CD14-positive monocyte (primary cell): ENCODE data around the gene IRX3. TPM values are rescaled to one million over a fixed set of nuclear protein-coding genes. Genes with fewer than 3 reads are reported as not detected.

Experiments used
- DNase-seq, 3 donors: peaks; one replicate each; pipeline ENCODE4 v3.0.0-alpha.2; 2011 to 2022
- H2AFZ ChIP-seq: 2 replicates; pipeline ENCODE4 v1.6.0; 2012; ENCODE audit warnings: mild to moderate bottlenecking, low read depth, low read length, inconsistent platforms; ENCODE audit not compliant: insufficient read depth, poor library complexity, severe bottlenecking
- H3K27ac ChIP-seq, 2 donors: 1 replicate in 1 of 2; 2 replicates in 1 of 2; pipeline ENCODE4 v1.5.1; 2012 to 2013; ENCODE audit warnings: low read length in 2 of 2, control low read depth in 1 of 2, inconsistent platforms in 1 of 2, low read depth in 1 of 2, mild to moderate bottlenecking in 1 of 2
- H3K27me3 ChIP-seq, 2 donors: one replicate each; pipeline versions ENCODE4 v1.6.0 to v1.6.1; 2011 to 2013; ENCODE audit warnings: low read length in 2 of 2; ENCODE audit not compliant: control insufficient read depth in 2 of 2, insufficient read depth in 2 of 2
- H3K36me3 ChIP-seq, 2 donors: replicated peaks in 1 of 2; 1 replicate in 1 of 2; 2 replicates in 1 of 2; pipeline versions ENCODE4 v1.5.1 to v1.6.1; 2012 to 2013; ENCODE audit warnings: low read length in 2 of 2, control low read depth in 1 of 2, inconsistent platforms in 1 of 2, mild to moderate bottlenecking in 1 of 2; ENCODE audit not compliant: insufficient read depth in 2 of 2, control insufficient read depth in 1 of 2
- H3K4me1 ChIP-seq, 2 donors: 1 replicate in 1 of 2; 2 replicates in 1 of 2; pipeline versions ENCODE4 v1.5.1 to v1.6.1; 2012 to 2013; ENCODE audit warnings: low read length in 2 of 2, control low read depth in 1 of 2, inconsistent platforms in 1 of 2, mild to moderate bottlenecking in 1 of 2, moderate library complexity in 1 of 2; ENCODE audit not compliant: insufficient read depth in 2 of 2, control insufficient read depth in 1 of 2
- H3K4me2 ChIP-seq: replicated peaks from 2 replicates; pipeline ENCODE3; 2012; ENCODE audit warnings: low read length, moderate library complexity, mild to moderate bottlenecking; ENCODE audit not compliant: poor library complexity, severe bottlenecking; ENCODE audit errors: extremely low read depth
- H3K4me3 ChIP-seq, 3 experiments: fragments of 200-600 bp in 1 of 3; sonication (generic) in 1 of 3; replicated peaks in 1 of 3; 1 replicate in 2 of 3; 2 replicates in 1 of 3; pipeline ENCODE4 v1.5.1; 2011 to 2013; ENCODE audit warnings: low read length in 3 of 3, mild to moderate bottlenecking in 3 of 3, control low read depth in 2 of 3, low read depth in 2 of 3, inconsistent platforms in 1 of 3, moderate library complexity in 1 of 3
- H3K79me2 ChIP-seq: 2 replicates; pipeline ENCODE4 v1.6.0; 2012; ENCODE audit warnings: mild to moderate bottlenecking, control low read depth, inconsistent platforms, low read length, moderate library complexity; ENCODE audit not compliant: insufficient read depth
- H3K9ac ChIP-seq: 2 replicates; pipeline ENCODE4 v1.6.0; 2017; ENCODE audit warnings: low read length, mild to moderate bottlenecking; ENCODE audit not compliant: insufficient read depth, poor library complexity, severe bottlenecking
- H3K9me3 ChIP-seq, 2 donors: replicated peaks in 1 of 2; 1 replicate in 1 of 2; 2 replicates in 1 of 2; pipeline versions ENCODE4 v1.5.1 to v1.6.1; 2012 to 2013; ENCODE audit warnings: low read length in 2 of 2, control low read depth in 1 of 2; ENCODE audit not compliant: control insufficient read depth in 1 of 2, insufficient read depth in 1 of 2
- H4K20me1 ChIP-seq: 2 replicates; pipeline ENCODE4 v1.6.0; 2012; ENCODE audit warnings: mild to moderate bottlenecking, low read length, control low read depth, moderate library complexity; ENCODE audit not compliant: insufficient read depth
- H3K27ac Mint-ChIP-seq, 7 donors: one replicate each; pipeline ENCODE4 v1.8.0; 2020; ENCODE audit warnings: mild to moderate bottlenecking in 7 of 7, mixed read lengths in 7 of 7, moderate library complexity in 6 of 7, inconsistent platforms in 2 of 7
- H3K27me3 Mint-ChIP-seq, 3 donors: one replicate each; pipeline ENCODE4 v1.8.0; 2021 to 2022; ENCODE audit warnings: low read depth in 3 of 3, mild to moderate bottlenecking in 3 of 3, mixed read lengths in 3 of 3, moderate library complexity in 3 of 3, inconsistent platforms in 1 of 3
- H3K36me3 Mint-ChIP-seq, 2 donors: one replicate each; pipeline ENCODE4 v1.8.0; 2020; ENCODE audit warnings: mixed read lengths in 2 of 2, inconsistent platforms in 1 of 2, mild to moderate bottlenecking in 1 of 2
- H3K4me1 Mint-ChIP-seq: one replicate; pipeline ENCODE4 v1.8.0; 2020; ENCODE audit warnings: mild to moderate bottlenecking, mixed read lengths
- H3K4me3 Mint-ChIP-seq, 2 donors: one replicate each; pipeline ENCODE4 v1.8.0; 2020; ENCODE audit warnings: mild to moderate bottlenecking in 2 of 2, mixed read lengths in 2 of 2, moderate library complexity in 1 of 2
- H3K9me3 Mint-ChIP-seq, 7 donors: one replicate each; pipeline ENCODE4 v1.8.0; 2020 to 2022; ENCODE audit warnings: mixed read lengths in 7 of 7, mild to moderate bottlenecking in 6 of 7, moderate library complexity in 6 of 7, inconsistent platforms in 2 of 7
- CTCF ChIP-seq: fragments of 200-600 bp; IDR thresholded peaks from one replicate; pipeline ENCODE4 v1.8.0; 2022; ENCODE audit warnings: antibody characterized with exemption, mild to moderate bottlenecking
- WGBS: methylation state at CpG from one replicate; pipeline ENCODE4 v1.1.5; 2013; ENCODE audit warnings: missing lambda C conversion rate; ENCODE audit not compliant: insufficient coverage; 5-methylcytosine and 5-hydroxymethylcytosine counted together
- intact Hi-C, 2 donors: fragments of 100-400 bp; cut with micrococcal nuclease; formaldehyde crosslinking; loops; one replicate each; pipeline versions ENCODE4 v1.15.0 to v1.15.1; 2023
- polyA plus RNA-seq, 3 donors: library from polyadenylated mRNA; depleted of rRNA in 1 of 3; unstranded in 2 of 3; stranded (reverse) in 1 of 3; fragments of 300-500 nt in 2 of 3; fragments of >200 nt in 1 of 3; fragmentation: Illumina TruSeq in 2 of 3; gene quantifications; 1 replicate in 2 of 3; 2 replicates in 1 of 3; pipeline ENCODE4 v1.2.3, GENCODE V29; 2012 to 2021

IRX3 gene
- polyA plus RNA-seq, 3 donors = not detected

- Mint-ChIP-seq H3K36me3 (no peaks in the 10 kb centered on the region), H3K4me3 (no peak overlapping the region), H3K27me3 (peaks cover 3 to 7% (median 4%) of the 10 kb centered on the region in 3 donors), H3K9me3 (peaks cover 0 to 4% (median 0%) of the 10 kb centered on the region in 7 donors), H3K27ac (no peak overlapping the region), H3K4me1 (no peaks in the 10 kb centered on the region)
- 20% methylated on average over 7 of the region's 11 CpGs for WGBS
- no peak overlapping the region for H3K4me2 ChIP-seq
- DNase-seq = no peak
- H3K9me3 ChIP-seq = no peaks in the 10 kb centered on the region
- no peak overlapping the region for H2AFZ ChIP-seq
- no peaks in the 10 kb centered on the region for H3K27me3 ChIP-seq
- H3K79me2 ChIP-seq = no peaks in the 10 kb centered on the region
- H4K20me1 ChIP-seq = no peaks in the 10 kb centered on the region
- no peaks in the 10 kb centered on the region for H3K4me1 ChIP-seq
- H3K27ac ChIP-seq = no peak overlapping the region
- intact Hi-C loops = no loop called here
- H3K4me3 ChIP-seq = no peak overlapping the region
- no peak overlapping the region for H3K9ac ChIP-seq
- no peak for TF ChIP-seq CTCF
- H3K36me3 ChIP-seq = no peaks in the 10 kb centered on the region
Observed at GRCh38 chr16:54244061-54244886, 42.3 kb downstream of the IRX3 start.

GRCh38 chr16:54243202-54243601 is 43.4 kb downstream of the IRX3 start:
- intact Hi-C loops = no loop called here
- Histone ChIP-seq H3K36me3 (no peaks in the 10 kb centered on the region), H3K79me2 (no peaks in the 10 kb centered on the region), H4K20me1 (no peaks in the 10 kb centered on the region), H3K4me2 (no peak overlapping the region), H3K27me3 (no peaks in the 10 kb centered on the region), H3K4me3 (no peak overlapping the region), H3K9ac (no peak overlapping the region), H3K9me3 (no peaks in the 10 kb centered on the region), H3K27ac (no peak overlapping the region), H3K4me1 (no peaks in the 10 kb centered on the region), H2AFZ (no peak overlapping the region)
- H3K36me3 Mint-ChIP-seq = no peaks in the 10 kb centered on the region
- no peak overlapping the region for H3K27ac Mint-ChIP-seq
- TF ChIP-seq CTCF = no peak
- peaks cover 3 to 4% (median 4%) of the 10 kb centered on the region in 3 donors for H3K27me3 Mint-ChIP-seq
- H3K4me1 Mint-ChIP-seq = no peaks in the 10 kb centered on the region
- H3K4me3 Mint-ChIP-seq = no peak overlapping the region
- 92% methylated on average over 2 of the region's 6 CpGs for WGBS
- H3K9me3 Mint-ChIP-seq = peaks cover 0 to 4% (median 0%) of the 10 kb centered on the region in 7 donors
- no peak for DNase-seq
